HTERT RPE-1 (cell line): ENCODE results near the gene CCNE1.
"Not testable (repeated sequence)": the region's sequence is repeated elsewhere in the genome, so short reads cannot be mapped to it uniquely, and the experiment has no call there.

ENCODE experiments used
- in situ Hi-C: fragments of 300-500 bp; cut with MboI; formaldehyde crosslinking; loops from 4 replicates; pipeline ENCODE4 v1.14.3; 2020; ENCODE audit warnings: low sequenced_read_pairs

The CCNE1 gene

DNA sequence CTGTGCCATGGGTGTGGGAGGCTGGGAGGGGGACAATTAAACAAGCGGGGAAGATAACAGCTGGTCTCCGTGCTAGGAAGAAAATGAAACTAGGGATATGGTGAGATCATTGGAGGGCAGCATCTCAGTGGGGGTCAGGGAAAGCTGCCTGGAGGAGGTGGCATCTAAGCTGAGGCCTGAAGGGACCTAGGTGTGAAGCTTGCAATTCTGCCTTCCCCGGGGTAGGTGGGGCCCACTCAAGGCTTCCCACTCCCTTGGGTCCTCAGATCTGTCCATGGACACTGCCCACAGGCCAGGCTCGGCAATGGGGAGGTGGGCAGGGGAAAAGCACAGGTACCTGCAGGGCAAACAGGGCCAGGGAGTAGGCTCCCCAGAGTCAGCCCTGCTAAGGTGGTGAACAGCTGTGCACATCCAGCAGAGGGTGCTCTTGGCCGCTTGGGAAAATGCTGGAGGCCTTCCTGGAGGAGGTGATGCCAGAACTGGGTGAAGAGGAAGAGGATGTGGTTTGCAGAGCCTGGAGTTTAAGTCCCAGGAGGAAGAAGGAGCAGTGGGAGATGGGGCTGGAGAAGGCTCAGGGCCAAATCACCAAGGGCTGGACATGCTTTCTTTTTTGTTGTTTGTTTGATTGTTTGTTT lies 25.7 kb upstream of the CCNE1 start:
- in situ Hi-C loops = no loop called here

GRCh38 chr19:29787281-29787680 lies 24.5 kb upstream of the CCNE1 start:
- in situ Hi-C loops = no loop called here

GRCh38 chr19:29789007-29789406 lies 22.8 kb upstream of the CCNE1 start:
- in situ Hi-C loops = no loop called here

DNA sequence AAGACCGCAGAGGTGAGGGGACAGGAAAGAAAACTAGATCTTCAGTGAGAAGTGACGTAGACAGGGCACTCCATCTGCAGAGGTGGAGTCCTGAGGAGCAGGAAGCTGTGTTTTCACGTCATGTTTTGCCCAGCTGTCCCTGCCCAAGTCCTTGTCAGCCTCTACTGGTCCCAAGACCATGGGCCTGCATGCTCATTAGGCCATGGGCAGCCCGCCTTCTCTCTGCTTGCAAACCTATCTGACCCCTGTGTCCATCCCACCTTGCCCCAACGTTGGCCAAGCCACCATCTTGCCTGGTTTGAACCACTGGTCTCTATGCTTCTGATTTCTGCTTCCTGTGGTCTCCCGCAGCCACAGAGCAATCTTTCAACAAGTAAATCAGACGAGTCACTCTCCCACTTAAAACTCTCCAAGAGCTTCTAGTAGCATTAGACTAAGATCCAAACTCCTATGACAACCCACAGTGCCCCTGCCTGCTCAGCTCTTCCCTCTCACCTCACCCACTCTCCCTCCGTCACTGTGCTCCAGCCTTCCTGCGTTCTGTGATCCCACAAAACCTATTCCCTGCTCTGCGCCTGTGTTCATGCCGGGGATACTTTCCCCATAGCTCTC lies 18.6 kb upstream of the CCNE1 start:
- in situ Hi-C loops = no loop called here

- in situ Hi-C loops = not testable (repeated sequence)
These were observed 17.3 kb upstream of the CCNE1 start for GRCh38 chr19:29794490-29794889.

GRCh38 chr19:29795461-29796172 lies 16.2 kb upstream of the CCNE1 start:
- in situ Hi-C loops = no loop called here

- in situ Hi-C loops = no loop called here
These were observed 15.6 kb upstream of the CCNE1 start for GRCh38 chr19:29796173-29796573.

GRCh38 chr19:29798774-29799497 lies 12.9 kb upstream of the CCNE1 start:
- in situ Hi-C loops = no loop called here

DNA sequence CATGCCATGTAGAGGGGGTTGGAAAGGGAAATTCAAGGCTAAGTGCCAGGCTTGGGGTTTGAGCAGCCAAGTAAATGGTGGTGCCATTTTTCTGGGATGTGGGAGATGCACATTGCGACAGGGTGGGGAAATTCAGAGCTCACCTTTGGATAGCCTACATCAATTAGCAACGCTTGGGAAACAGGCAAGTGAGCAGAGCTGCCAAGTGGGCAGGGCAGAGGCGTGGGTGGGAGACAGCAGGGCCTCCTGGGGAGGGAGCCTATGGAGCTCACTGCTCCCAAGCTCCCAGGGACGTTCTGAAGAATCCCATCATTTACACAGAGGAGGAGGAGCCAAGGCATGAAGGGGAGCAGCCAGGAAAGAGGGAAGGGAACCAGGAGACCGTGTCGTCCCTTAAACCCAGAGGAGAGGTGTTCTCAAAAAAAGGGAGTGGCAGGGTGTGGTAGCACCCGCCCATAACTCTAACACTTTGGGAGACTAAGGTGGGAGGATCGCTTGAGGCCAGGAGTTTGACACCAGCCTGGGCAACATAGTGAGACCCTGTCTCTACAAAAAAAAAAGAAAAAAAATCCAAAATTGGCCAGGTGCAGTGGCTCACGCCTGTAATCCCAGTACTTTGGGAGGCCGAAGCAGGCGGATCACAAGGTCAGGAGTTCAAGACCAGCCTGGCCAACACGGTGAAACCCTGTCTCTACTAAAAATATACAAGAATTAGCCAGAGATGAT lies 11.5 kb upstream of the CCNE1 start:
- in situ Hi-C loops = no loop called here

- in situ Hi-C loops = not testable (repeated sequence)
These were observed 7.8 kb upstream of the CCNE1 start for GRCh38 chr19:29803951-29804350.

DNA sequence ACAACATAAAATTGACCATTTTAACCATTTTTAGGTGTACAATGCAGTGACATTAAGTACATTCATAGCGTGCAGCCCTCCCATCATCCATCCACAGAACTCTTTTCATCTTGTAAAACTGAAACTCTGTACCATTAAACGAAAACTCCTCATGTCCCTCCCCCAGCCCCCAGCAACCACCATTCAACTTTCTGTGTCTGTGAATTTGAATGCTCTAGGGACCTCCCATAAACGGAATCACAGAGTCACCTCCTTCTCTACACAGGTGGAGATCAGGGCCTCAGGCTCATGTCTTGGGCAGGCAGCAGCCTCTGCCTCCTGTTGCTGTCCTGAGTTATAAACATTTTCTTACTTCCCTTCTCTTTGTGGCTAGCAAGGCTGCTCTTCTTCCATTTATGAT lies 7.3 kb upstream of the CCNE1 start:
- in situ Hi-C loops = no loop called here

DNA sequence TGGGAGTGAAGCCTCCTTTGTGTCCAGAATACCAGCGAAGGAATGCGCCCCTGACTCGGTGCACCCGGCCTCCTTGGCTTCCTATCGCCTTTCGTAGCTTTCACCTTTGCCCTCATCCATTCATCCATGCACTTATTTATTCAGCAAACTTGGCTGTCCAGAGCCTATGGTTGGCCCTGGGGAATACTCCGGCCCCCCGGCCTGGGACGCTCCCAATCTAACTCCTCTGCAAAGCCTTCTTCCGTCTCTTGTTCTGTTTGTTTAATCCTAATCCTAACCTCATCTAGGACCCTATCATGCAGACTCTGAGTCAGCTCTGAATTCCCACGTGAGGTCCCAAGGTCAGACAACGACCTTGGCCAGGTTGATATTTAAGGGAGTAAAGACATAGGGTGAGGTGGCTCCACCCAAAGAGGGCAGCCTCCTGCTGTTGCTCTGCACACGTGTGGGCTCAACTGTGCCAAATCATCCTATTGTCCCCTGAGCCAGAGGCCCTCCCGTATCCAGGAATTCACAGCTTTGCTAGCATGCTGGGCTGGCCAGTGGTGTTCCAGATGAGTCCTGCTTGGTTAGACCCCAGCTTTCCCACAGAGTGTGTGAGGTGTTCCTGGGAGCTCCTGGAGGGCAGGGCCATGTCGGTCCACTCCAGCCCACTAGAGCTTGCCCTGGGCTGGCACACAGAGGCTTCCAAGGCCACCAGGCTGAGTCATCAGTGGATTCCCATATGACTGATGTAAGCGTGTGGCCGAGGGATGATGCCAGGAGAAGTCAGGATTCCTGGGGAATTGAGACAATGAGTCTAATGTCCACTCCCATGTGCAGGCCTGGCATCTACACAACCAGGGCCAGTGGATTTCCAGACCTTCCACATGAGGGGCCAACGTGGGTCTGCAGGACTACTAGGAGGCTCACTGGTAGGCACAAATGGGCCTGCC lies 6.5 kb upstream of the CCNE1 start:
- in situ Hi-C loops = no loop called here

DNA sequence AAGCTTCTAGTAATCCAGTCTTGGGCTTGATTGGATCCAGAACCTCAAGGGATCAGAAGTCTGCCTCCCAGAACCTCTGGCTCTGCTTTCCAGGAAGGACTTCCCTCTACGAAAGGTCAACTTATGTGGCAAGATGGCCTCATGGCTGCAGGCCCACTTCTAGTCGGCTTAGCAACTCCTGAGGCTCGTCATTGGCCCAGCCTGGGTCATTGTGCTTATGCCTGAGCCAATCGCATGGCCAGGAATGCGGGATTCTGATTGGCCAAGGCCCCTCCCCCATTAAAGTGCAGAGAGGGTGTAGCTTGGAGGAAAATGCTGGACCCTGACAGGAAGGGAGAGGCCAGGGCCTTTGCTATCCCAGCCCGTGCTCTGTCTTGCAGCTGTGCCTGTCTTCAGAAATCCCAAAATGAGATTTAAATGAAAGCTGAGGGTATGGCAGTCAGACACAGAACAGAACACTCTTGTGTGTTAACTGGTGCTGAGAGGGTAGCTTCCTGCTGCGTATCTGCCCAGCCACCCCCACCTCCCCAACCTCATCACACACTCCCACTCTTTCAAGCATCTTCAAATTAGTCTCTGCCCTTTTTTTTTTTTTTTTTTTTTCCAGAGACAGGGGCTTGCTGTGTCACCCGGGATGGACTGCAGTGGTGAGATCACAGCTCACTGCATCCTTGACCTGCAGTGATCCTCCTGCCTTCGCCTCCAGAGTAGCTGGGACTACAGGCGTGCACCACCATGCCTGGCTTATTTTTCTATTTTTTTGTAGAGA lies 5.5 kb upstream of the CCNE1 start:
- in situ Hi-C loops = no loop called here

- in situ Hi-C loops = no loop called here
These were observed 4.6 kb upstream of the CCNE1 start for GRCh38 chr19:29807178-29807577.

DNA sequence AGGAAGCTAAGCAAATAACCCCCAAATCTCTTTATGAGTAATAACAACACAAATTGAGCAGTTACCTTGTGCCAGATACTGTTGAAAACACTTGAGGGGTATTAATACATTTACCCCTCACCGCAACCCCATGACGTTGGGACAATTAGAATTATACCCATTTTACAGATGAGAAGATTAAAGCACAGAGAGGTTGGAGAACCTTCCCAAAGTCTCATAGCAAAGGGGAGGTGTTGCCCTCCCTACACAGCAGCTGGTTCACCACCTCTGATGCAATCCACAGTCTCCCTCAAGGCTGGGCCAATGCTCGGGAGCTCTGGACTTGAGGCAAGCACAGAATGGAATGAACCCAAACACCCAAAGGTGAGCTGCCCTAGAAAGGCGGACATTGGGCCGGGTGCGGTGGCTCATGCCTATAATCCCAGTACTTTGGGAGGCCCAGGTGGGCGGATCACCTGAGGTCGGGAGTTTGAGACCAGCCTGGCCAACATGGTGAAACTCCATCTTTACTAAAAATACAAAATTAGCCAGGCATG lies 3.9 kb upstream of the CCNE1 start:
- in situ Hi-C loops = no loop called here

GRCh38 chr19:29809795-29810503 lies 1.8 kb upstream of the CCNE1 start:
- in situ Hi-C loops = no loop called here

DNA sequence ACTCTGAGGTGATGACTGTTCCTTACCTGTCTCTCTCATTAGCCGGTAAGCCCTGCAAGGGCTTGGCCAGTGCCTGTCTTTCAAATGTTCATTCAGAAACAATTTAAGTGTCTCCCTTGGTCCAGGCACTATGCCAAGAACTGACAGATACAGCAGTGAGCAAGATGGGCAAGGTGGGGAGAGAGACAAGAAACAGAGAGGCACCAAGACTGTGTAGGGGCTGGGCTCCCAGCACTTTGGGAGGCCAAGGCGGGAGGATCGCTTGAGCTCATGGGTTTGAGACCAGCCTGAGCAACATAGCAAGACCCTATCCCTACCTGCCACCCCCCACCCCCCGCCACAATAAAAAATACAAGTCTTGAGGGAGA lies 1.3 kb upstream of the CCNE1 start:
- in situ Hi-C loops = no loop called here

DNA sequence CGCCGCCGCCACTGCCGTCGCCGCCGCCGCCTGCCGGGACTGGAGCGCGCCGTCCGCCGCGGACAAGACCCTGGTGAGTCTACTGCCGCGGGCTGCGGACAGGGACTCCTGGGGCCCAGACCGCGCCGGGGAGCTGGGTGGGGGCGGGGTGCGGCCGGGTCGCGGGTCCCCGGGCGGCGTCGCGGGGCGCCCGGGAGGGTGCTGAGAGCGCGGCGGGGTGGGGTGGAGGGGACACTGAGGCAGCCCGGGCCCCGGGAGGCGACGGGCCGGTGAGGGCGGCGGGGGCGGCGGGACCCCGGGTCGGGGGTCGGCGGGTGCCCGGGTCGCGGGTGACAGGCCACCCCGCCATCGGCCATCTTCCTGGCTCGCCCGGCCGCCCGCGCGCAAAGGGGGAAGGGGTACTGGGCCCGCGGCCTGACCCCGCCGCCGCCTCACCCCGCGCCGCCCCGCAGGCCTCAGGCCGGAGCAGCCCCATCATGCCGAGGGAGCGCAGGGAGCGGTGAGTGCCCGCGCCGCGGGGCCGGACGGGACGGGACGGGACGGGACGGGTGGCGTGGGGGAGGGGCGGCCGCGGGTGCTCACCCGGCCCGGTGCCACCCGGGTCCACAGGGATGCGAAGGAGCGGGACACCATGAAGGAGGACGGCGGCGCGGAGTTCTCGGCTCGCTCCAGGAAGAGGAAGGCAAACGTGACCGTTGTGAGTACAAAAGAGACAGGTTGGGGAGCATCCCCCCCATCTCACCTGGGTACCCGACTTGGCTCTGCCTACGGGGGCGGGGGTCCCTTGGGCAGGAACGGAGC lies 489 bp downstream of the CCNE1 start:
- in situ Hi-C loops = no loop called here
